ENCODE data around the gene ELAVL3. TPM values are rescaled to one million over a fixed set of nuclear protein-coding genes. Genes with fewer than 3 reads are reported as not detected.
A peak's percentile ranks its signal among the peaks of the same experiment; 100 is the strongest.

Gene ELAVL3
- total RNA-seq, 6 donors from 2014 or later, result 0.03 TPM; not detected in 5

DNA sequence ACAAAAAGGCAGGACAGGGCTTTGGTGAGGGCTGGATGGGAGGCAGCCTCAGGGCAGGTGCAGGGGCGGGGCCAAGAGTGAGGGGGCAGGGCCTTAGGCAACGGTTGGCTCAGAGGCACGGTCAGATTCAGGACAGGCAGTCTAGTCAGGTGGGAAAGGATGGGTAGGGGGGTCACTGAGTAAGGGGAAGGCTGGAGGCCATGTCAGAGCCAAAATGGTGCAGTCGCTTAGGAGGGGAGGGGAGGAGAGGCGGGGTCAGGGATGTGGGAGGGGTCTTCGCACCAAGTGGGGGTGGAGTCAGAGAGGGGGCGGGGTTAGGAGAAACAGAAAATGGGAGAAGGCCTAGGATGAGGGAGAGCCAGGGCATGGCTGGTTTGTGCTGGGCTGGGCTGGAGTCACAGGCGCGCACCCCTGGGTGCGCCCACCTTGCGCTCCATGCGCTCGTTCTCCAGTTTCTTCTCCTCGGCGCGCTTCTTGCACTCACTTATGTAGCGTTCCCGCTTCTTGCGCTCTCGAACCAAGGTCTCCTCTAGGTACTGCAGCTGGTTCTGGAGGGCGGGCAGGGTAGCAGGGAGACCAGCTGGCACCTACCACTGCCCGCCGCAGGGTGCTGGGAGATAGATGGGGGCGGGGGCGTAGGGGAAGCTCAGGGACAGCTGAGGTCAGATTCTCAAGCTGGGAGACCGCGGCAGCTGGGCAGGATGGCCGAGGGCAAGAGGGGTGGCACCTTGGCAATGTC lies 55.0 kb downstream of the ELAVL3 start:
- H3K4me3 ChIP-seq, result no peak overlapping the region
- DNase-seq (no peak), ATAC-seq (ENCODE audit: low FRiP score in 2 of 2) (no peak)
- no peaks in the 10 kb centered on the region for H3K36me3 ChIP-seq
- peaks cover 19 to 32% (median 24%) of the 10 kb centered on the region in 4 donors for H3K4me1 ChIP-seq
- WGBS, 2 donors, result 88 to 91% methylated on average over 28 of the region's 28 CpGs
- peaks cover 0 to 4% (median under 1%) of the 10 kb centered on the region in 4 donors for H3K27me3 ChIP-seq
- H3K9me3 ChIP-seq, result no peaks in the 10 kb centered on the region
- TF ChIP-seq POLR2A (IDR thresholded peaks at IDR 0.05) (no peak), POLR2AphosphoS5 (IDR thresholded peaks at IDR 0.05) (no peak), EP300 (IDR thresholded peaks at IDR 0.05) (no peak)
- TF ChIP-seq, protein P1, sequence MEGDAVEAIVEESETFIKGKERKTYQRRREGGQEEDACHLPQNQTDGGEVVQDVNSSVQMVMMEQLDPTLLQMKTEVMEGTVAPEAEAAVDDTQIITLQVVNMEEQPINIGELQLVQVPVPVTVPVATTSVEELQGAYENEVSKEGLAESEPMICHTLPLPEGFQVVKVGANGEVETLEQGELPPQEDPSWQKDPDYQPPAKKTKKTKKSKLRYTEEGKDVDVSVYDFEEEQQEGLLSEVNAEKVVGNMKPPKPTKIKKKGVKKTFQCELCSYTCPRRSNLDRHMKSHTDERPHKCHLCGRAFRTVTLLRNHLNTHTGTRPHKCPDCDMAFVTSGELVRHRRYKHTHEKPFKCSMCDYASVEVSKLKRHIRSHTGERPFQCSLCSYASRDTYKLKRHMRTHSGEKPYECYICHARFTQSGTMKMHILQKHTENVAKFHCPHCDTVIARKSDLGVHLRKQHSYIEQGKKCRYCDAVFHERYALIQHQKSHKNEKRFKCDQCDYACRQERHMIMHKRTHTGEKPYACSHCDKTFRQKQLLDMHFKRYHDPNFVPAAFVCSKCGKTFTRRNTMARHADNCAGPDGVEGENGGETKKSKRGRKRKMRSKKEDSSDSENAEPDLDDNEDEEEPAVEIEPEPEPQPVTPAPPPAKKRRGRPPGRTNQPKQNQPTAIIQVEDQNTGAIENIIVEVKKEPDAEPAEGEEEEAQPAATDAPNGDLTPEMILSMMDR (IDR thresholded peaks at IDR 0.05), result no peak
- no peak overlapping the region for H3K27ac ChIP-seq

- ATAC-seq (ENCODE audit: low FRiP score in 2 of 2), result no peak
- Histone ChIP-seq H3K36me3 (no peaks in the 10 kb centered on the region), H3K27me3 (peaks cover 0 to 11% (median 2%) of the 10 kb centered on the region in 4 donors), H3K4me1 (peaks cover 29 to 51% (median 42%) of the 10 kb centered on the region in 4 donors), H3K9me3 (no peaks in the 10 kb centered on the region), H3K4me3 (no peak overlapping the region), H3K27ac (no peak overlapping the region)
- WGBS, 2 donors, result 11 to 15% methylated on average over 14 to 20 of the region's 22 CpGs
- DNase-seq, result no peak
- TF ChIP-seq POLR2A (IDR thresholded peaks at IDR 0.05) (no peak), POLR2AphosphoS5 (IDR thresholded peaks at IDR 0.05) (no peak), EP300 (IDR thresholded peaks at IDR 0.05) (no peak)
- TF ChIP-seq, protein P1 (IDR thresholded peaks at IDR 0.05), result no peak
These were observed 57.1 kb downstream of the ELAVL3 start for GRCh38 chr19:11423791-11424181.

GRCh38 chr19:11423164-11423790 lies 57.6 kb downstream of the ELAVL3 start:
- Histone ChIP-seq H3K27me3 (peaks cover 0 to 16% (median 2%) of the 10 kb centered on the region in 4 donors), H3K9me3 (no peaks in the 10 kb centered on the region), H3K36me3 (no peaks in the 10 kb centered on the region), H3K4me3 (no peak overlapping the region), H3K4me1 (peaks cover 31 to 56% (median 47%) of the 10 kb centered on the region in 4 donors), H3K27ac (no peak overlapping the region)
- 32 to 48% methylated on average over 13 to 27 of the region's 27 CpGs for WGBS, 2 donors
- TF ChIP-seq POLR2A (IDR thresholded peaks at IDR 0.05) (no peak), EP300 (IDR thresholded peaks at IDR 0.05) (no peak), POLR2AphosphoS5 (IDR thresholded peaks at IDR 0.05) (no peak)
- TF ChIP-seq, protein P1 (IDR thresholded peaks at IDR 0.05), result no peak
- DNase-seq (no peak), ATAC-seq (ENCODE audit: low FRiP score in 2 of 2) (no peak)

DNA sequence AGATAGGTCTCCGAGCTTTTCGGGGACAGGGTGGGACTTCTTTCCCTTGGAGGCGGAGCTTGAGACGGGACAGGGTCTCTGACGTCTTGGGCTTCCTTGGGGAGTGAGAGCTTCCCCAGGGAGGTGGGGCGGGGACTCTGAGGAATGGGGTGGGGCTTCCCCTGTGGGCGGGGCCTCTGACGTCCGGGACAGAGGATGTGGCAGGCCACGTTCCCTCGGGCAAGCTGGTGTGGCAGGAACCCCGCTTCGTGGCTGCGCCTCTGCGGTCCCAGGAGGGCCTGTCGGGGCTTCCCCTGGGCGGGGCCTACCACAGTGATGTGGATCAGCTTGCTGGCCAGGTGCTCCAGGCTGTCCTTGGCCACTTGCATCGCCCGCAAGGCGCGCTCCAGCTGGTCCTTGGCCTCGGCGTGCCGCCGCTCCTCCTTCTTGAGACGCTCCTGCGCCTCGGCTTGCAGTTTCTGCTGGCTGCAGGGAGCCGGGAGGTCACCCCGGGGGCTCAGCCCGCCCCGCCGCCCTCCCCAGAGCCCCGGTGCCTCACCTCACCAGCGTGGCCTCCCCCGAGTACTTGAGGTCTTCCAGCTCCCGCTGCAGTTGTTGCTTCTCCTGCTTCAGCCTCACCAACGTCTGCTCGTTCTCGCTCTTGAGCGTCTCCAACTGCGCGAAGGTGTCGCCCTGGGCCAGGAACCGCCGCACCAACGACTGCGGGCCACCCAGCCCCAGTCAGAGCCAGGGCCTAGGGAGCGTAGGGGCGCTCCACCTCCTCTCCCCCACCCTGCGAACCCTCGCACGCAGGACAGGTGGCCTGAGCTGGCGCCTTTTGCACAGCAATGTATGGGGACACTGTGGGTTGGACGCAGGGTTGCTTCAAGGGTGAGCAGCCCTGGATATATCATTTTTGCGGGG lies 58.4 kb downstream of the ELAVL3 start:
- Histone ChIP-seq H3K9me3 (no peaks in the 10 kb centered on the region), H3K4me1 (peaks cover 32 to 57% (median 48%) of the 10 kb centered on the region in 4 donors), H3K4me3 (peak overlapping the region in 3 of 4 donors; percentile 36 to 46 (median 42)), H3K27ac (peak overlapping the region; percentile 44 to 68 (median 62)), H3K36me3 (no peaks in the 10 kb centered on the region), H3K27me3 (peaks cover 0 to 17% (median 2%) of the 10 kb centered on the region in 4 donors)
- peak; percentile 78 to 86 for ATAC-seq (ENCODE audit: low FRiP score in 2 of 2)
- TF ChIP-seq POLR2A (IDR thresholded peaks at IDR 0.05), result peak in 1 of 4 donors; percentile 43
- TF ChIP-seq POLR2AphosphoS5 (IDR thresholded peaks at IDR 0.05), result peak in 1 of 2 donors; percentile 55
- TF ChIP-seq, protein P1 (IDR thresholded peaks at IDR 0.05), result no peak
- no peak for TF ChIP-seq EP300 (IDR thresholded peaks at IDR 0.05)
- peak; percentile 94 to 96 for DNase-seq
- WGBS, 2 donors, result 10 to 12% methylated on average over 14 to 28 of the region's 56 CpGs

All from upper lobe of left lung (tissue), 6 donors.